Activated CD8-positive, alpha-beta memory T cell treated with anti-CD3 and anti-CD28 coated beads for 36 hours (primary cell): ENCODE measurements around the gene STK32C. TPM values are rescaled to one million over a fixed set of nuclear protein-coding genes. Genes with fewer than 3 reads are reported as not detected.

Source experiments
- CTCF ChIA-PET: fragments of 350-600 bp; sonication (Branson Sonifier 250); formaldehyde crosslinking; loops from one replicate; lab custom pipeline; 2021; ENCODE audit warnings: antibody characterized with exemption; lab: Charles Lee
- POLR2A ChIA-PET: fragments of 350-600 bp; sonication (Branson Sonifier 250); formaldehyde crosslinking; loops from one replicate; lab custom pipeline; 2021; ENCODE audit warnings: antibody characterized with exemption; lab: Charles Lee
- total RNA-seq, 2 experiments: library from RNA; stranded (reverse); gene quantifications; one replicate each; pipeline ENCODE4 v1.2.3, GENCODE V29; 2021

The STK32C gene
- total RNA-seq, 2 experiments from 2014 or later, result 15.7 to 16.3 TPM

- ChIA-PET CTCF (no interaction called here), POLR2A (no interaction called here)
Measured at GRCh38 chr10:132207536-132208461, 100.0 kb downstream of the STK32C start.

- CTCF ChIA-PET, result no interaction called here
- POLR2A ChIA-PET, result no interaction called here
Measured at GRCh38 chr10:132206806-132207535, 100.8 kb downstream of the STK32C start.

GRCh38 chr10:132206377-132206745, 101.4 kb downstream of the STK32C start:
- ChIA-PET CTCF (no interaction called here), POLR2A (no interaction called here)

- CTCF ChIA-PET, result no interaction called here
- POLR2A ChIA-PET, result no interaction called here
Measured at GRCh38 chr10:132205650-132206376, 101.9 kb downstream of the STK32C start.

- ChIA-PET CTCF (no interaction called here), POLR2A (no interaction called here)
Measured at GRCh38 chr10:132204781-132205473, 102.8 kb downstream of the STK32C start.

GRCh38 chr10:132204078-132204780, 103.5 kb downstream of the STK32C start:
- POLR2A ChIA-PET, result no interaction called here
- CTCF ChIA-PET, result no interaction called here

- ChIA-PET CTCF (no interaction called here), POLR2A (no interaction called here)
Measured at GRCh38 chr10:132203256-132204077, 104.3 kb downstream of the STK32C start.

GRCh38 chr10:132202070-132202970, 105.4 kb downstream of the STK32C start:
- ChIA-PET POLR2A (no interaction called here), CTCF (no interaction called here)

GRCh38 chr10:132201111-132201969, 106.4 kb downstream of the STK32C start:
- POLR2A ChIA-PET, result no interaction called here
- CTCF ChIA-PET, result interaction anchor here (0.6 kb wide), 1 partner anchor 15 kb away, joined by 3 read pairs; no protein-coding TSS in a partner anchor

- ChIA-PET CTCF (interaction anchor here (0.6 kb wide), 1 partner anchor 16 kb away, joined by 3 read pairs; no protein-coding TSS in a partner anchor), POLR2A (no interaction called here)
Measured at GRCh38 chr10:132200344-132201110, 107.2 kb downstream of the STK32C start.

- POLR2A ChIA-PET, result no interaction called here
- CTCF ChIA-PET, result no interaction called here
Measured at GRCh38 chr10:132199854-132200311, 107.9 kb downstream of the STK32C start.

GRCh38 chr10:132199268-132199853, 108.4 kb downstream of the STK32C start:
- POLR2A ChIA-PET, result no interaction called here
- CTCF ChIA-PET, result no interaction called here

- ChIA-PET POLR2A (no interaction called here), CTCF (no interaction called here)
Measured at GRCh38 chr10:132198381-132199181, 109.2 kb downstream of the STK32C start.

- ChIA-PET POLR2A (no interaction called here), CTCF (no interaction called here)
Measured at GRCh38 chr10:132198068-132198370, 109.7 kb downstream of the STK32C start.
